Upper lobe of left lung (tissue), 6 donors: Measurements from ENCODE around the gene FAM193B. TPM values are rescaled to one million over a fixed set of nuclear protein-coding genes. Genes with fewer than 3 reads are reported as not detected.

Experiments used
- ATAC-seq, 2 donors: fragments of 200-7000 bp; cut with Tn5 transposase; one replicate each; pipeline ENCODE4 v1.9.1; 2022; ENCODE audit warnings: mild to moderate bottlenecking in 2 of 2, moderate library complexity in 2 of 2; ENCODE audit not compliant: low FRiP score in 2 of 2
- DNase-seq, 2 donors: peaks; one replicate each; pipeline ENCODE4 v3.0.0-alpha.2; 2019 to 2020
- H3K27ac ChIP-seq, 4 donors: fragments of 200-600 bp; sonication (generic); one replicate each; pipeline ENCODE4 v1.5.1; 2016 to 2019
- H3K27me3 ChIP-seq, 4 donors: fragments of 200-600 bp; sonication (generic); one replicate each; pipeline ENCODE4 v1.5.1; 2017 to 2019
- H3K36me3 ChIP-seq, 4 donors: fragments of 200-600 bp; sonication (generic); one replicate each; pipeline ENCODE4 v1.5.1; 2016 to 2019
- H3K4me1 ChIP-seq, 4 donors: fragments of 200-600 bp; sonication (generic); one replicate each; pipeline ENCODE4 v1.5.1; 2018 to 2019
- H3K4me3 ChIP-seq, 4 donors: fragments of 200-600 bp; sonication (generic); one replicate each; pipeline ENCODE4 v1.5.1; 2017 to 2019; ENCODE audit warnings: mild to moderate bottlenecking in 2 of 4, moderate library complexity in 1 of 4
- H3K9me3 ChIP-seq, 4 donors: fragments of 200-600 bp; sonication (generic); one replicate each; pipeline ENCODE4 v1.5.1; 2018 to 2019
- CTCF ChIP-seq, 6 experiments: fragments of 450-650 bp in 4 of 6; fragments of 200-600 bp in 2 of 6; sonication (generic) in 2 of 6; IDR thresholded peaks; one replicate each; pipeline ENCODE4 v1.5.1; 2016 to 2019; ENCODE audit warnings: antibody characterized with exemption in 6 of 6
- EP300 ChIP-seq, 4 donors: sonication (generic); formaldehyde crosslinking; IDR thresholded peaks; one replicate each; pipeline ENCODE4 v1.5.1; 2017; ENCODE audit warnings: antibody characterized with exemption in 4 of 4, control low read depth in 2 of 4
- POLR2A ChIP-seq, 4 donors: fragments of 450-650 bp; IDR thresholded peaks; one replicate each; pipeline ENCODE4 v1.5.1; 2016 to 2017; ENCODE audit warnings: antibody characterized with exemption in 4 of 4, mild to moderate bottlenecking in 2 of 4
- POLR2AphosphoS5 ChIP-seq, 2 donors: sonication (generic); formaldehyde crosslinking; IDR thresholded peaks; one replicate each; pipeline ENCODE4 v1.5.1; 2017; ENCODE audit warnings: antibody characterized with exemption in 2 of 2
- WGBS, 2 donors: methylation state at CpG; one replicate each; pipeline ENCODE4 v1.1.5; 2017 to 2018; 5-methylcytosine and 5-hydroxymethylcytosine counted together
- total RNA-seq, 6 donors: library from RNA; depleted of rRNA in 4 of 6; stranded (reverse); fragments of >200 nt in 4 of 6; gene quantifications; one replicate each; pipeline versions ENCODE4 v1.1.0 to v1.2.1, GENCODE V29; 2016 to 2021
- donor health status: DM: no; HTN: no; CAD: no; lungs with moderate emphysema.
- donor health status: DM: no; HTN: yes; CAD: no; lungs with severe emphysema.

FAM193B gene
- total RNA-seq, 6 donors from 2014 or later, result 45.1 to 421 (median 91.4) TPM

GRCh38 chr5:177507165-177507564, 47.2 kb downstream of the FAM193B start:
- ATAC-seq, result no peak
- H3K36me3 ChIP-seq, result peaks cover 0 to 30% (median 22%) of the 10 kb centered on the region in 4 donors

GRCh38 chr5:177505075-177505474, 49.3 kb downstream of the FAM193B start:
- no peak overlapping the region for H3K4me3 ChIP-seq
- H3K4me1 ChIP-seq, result peaks cover 4 to 14% (median 8%) of the 10 kb centered on the region in 4 donors
- H3K36me3 ChIP-seq, result peaks cover 0 to 11% (median 6%) of the 10 kb centered on the region in 4 donors
- no peak overlapping the region for H3K27ac ChIP-seq
- H3K27me3 ChIP-seq, result no peaks in the 10 kb centered on the region
- H3K9me3 ChIP-seq, result no peaks in the 10 kb centered on the region
- TF ChIP-seq CTCF (IDR thresholded peaks at IDR 0.05) (no peak), EP300 (IDR thresholded peaks at IDR 0.05) (no peak), POLR2AphosphoS5 (IDR thresholded peaks at IDR 0.05) (no peak), POLR2A (IDR thresholded peaks at IDR 0.05) (no peak)
- no peak for ATAC-seq
- WGBS, 2 donors, result 82 to 97% methylated on average over 4 of the region's 4 CpGs
- DNase-seq, result no peak

More at GRCh38 chr5:177507165-177507564, 47.2 kb downstream of the FAM193B start:
- no peak for DNase-seq
- Histone ChIP-seq H3K4me3 (peak overlapping the region in 2 of 4 donors; percentile 37 to 48), H3K4me1 (peaks cover 0 to 19% (median 13%) of the 10 kb centered on the region in 4 donors), H3K27ac (no peak overlapping the region), H3K27me3 (no peaks in the 10 kb centered on the region), H3K9me3 (no peaks in the 10 kb centered on the region)
- TF ChIP-seq POLR2A (IDR thresholded peaks at IDR 0.05), result no peak
- TF ChIP-seq POLR2AphosphoS5 (IDR thresholded peaks at IDR 0.05), result no peak
- no peak for TF ChIP-seq CTCF (IDR thresholded peaks at IDR 0.05)
- no peak for TF ChIP-seq EP300 (IDR thresholded peaks at IDR 0.05)
- WGBS, 2 donors, result 79 to 84% methylated on average over 9 of the region's 9 CpGs

GRCh38 chr5:177504086-177505056, 50.0 kb downstream of the FAM193B start:
- Histone ChIP-seq H3K27me3 (no peaks in the 10 kb centered on the region), H3K4me3 (no peak overlapping the region), H3K9me3 (no peaks in the 10 kb centered on the region), H3K27ac (no peak overlapping the region), H3K4me1 (peaks cover 4 to 7% (median 4%) of the 10 kb centered on the region in 4 donors), H3K36me3 (peaks cover 0 to 11% (median 6%) of the 10 kb centered on the region in 4 donors)
- WGBS, 2 donors, result 88 to 89% methylated on average over 6 to 35 of the region's 47 CpGs
- DNase-seq (no peak), ATAC-seq (no peak)
- no peak for TF ChIP-seq POLR2AphosphoS5 (IDR thresholded peaks at IDR 0.05)
- no peak for TF ChIP-seq CTCF (IDR thresholded peaks at IDR 0.05)
- no peak for TF ChIP-seq POLR2A (IDR thresholded peaks at IDR 0.05)
- no peak for TF ChIP-seq EP300 (IDR thresholded peaks at IDR 0.05)

- no peaks in the 10 kb centered on the region for H3K9me3 ChIP-seq
- no peak for TF ChIP-seq CTCF (IDR thresholded peaks at IDR 0.05)
- peak in 1 of 4 donors; percentile 0 for TF ChIP-seq POLR2A (IDR thresholded peaks at IDR 0.05)
- no peak for TF ChIP-seq EP300 (IDR thresholded peaks at IDR 0.05)
- no peak for TF ChIP-seq POLR2AphosphoS5 (IDR thresholded peaks at IDR 0.05)
- peaks cover 4 to 6% (median 5%) of the 10 kb centered on the region in 4 donors for H3K4me1 ChIP-seq
- WGBS, 2 donors, result 82 to 93% methylated on average over 11 to 22 of the region's 24 CpGs
- no peak for DNase-seq
- no peak overlapping the region for H3K27ac ChIP-seq
- H3K36me3 ChIP-seq, result peaks cover 0 to 11% (median 6%) of the 10 kb centered on the region in 4 donors
- H3K27me3 ChIP-seq, result no peaks in the 10 kb centered on the region
- no peak overlapping the region for H3K4me3 ChIP-seq
- no peak for ATAC-seq
Observed at GRCh38 chr5:177503351-177504085, 50.8 kb downstream of the FAM193B start.
